K562 (cell line): ENCODE measurements around the gene USP4. TPM values are rescaled to one million over a fixed set of nuclear protein-coding genes. Genes with fewer than 3 reads are reported as not detected.

ENCODE experiments used
- AFF1 ChIP-seq, 2 experiments: fragments of 450-650 bp; IDR thresholded peaks; 2 replicates each; pipeline ENCODE4 v1.6.1; 2018; ENCODE audit warnings: mild to moderate bottlenecking in 2 of 2, low read depth in 1 of 2; ENCODE audit not compliant: partially characterized antibody in 2 of 2
- CBFA2T2 ChIP-seq: fragments of 450-650 bp; conservative IDR thresholded peaks from 2 replicates; pipeline ENCODE4 v1.6.1; 2017; ENCODE audit warnings: mild to moderate bottlenecking
- FOSL1 ChIP-seq: fragments of 200-800 bp; sonication (Bioruptor generic); conservative IDR thresholded peaks from 2 replicates; pipeline ENCODE4 v1.6.1; 2016; ENCODE audit warnings: missing genetic modification characterization, missing compliant biosample characterization
- MXD1 ChIP-seq: fragments of 250-450 bp; sonication (Bioruptor Pico); IDR thresholded peaks from 2 replicates; pipeline ENCODE4 v1.8.0; 2021; ENCODE audit warnings: borderline replicate concordance, mild to moderate bottlenecking, moderate library complexity; ENCODE audit not compliant: poor library complexity, severe bottlenecking
- RB1 ChIP-seq: fragments of 450-650 bp; IDR thresholded peaks from 2 replicates; pipeline ENCODE4 v1.6.1; 2017; ENCODE audit warnings: low read depth, mild to moderate bottlenecking
- TAF15 ChIP-seq: fragments of 200-400 bp; formaldehyde crosslinking; IDR thresholded peaks from 2 replicates; pipeline ENCODE4 v1.6.1; 2017; ENCODE audit warnings: mild to moderate bottlenecking, low read depth, low read length, moderate library complexity
- TCF3 ChIP-seq: sonication (generic); formaldehyde crosslinking; IDR thresholded peaks from 2 replicates; pipeline ENCODE4 v1.4.0; 2020; ENCODE audit warnings: mild to moderate bottlenecking, missing genetic modification reagents
- XRCC3 ChIP-seq: fragments of 450-650 bp; IDR thresholded peaks from 2 replicates; pipeline ENCODE4 v1.6.1; 2017; ENCODE audit warnings: mild to moderate bottlenecking, moderate library complexity
- ZFX ChIP-seq: sonication (generic); formaldehyde crosslinking; IDR thresholded peaks from 2 replicates; pipeline ENCODE4 v1.8.0; 2022; ENCODE audit warnings: mild to moderate bottlenecking, missing genetic modification reagents, moderate library complexity
- ZNF436 ChIP-seq: fragments of 250-450, 450-650 bp; sonication (Bioruptor Pico); formaldehyde crosslinking; IDR thresholded peaks from 2 replicates; pipeline ENCODE4 v1.7.0; 2020; ENCODE audit warnings: mild to moderate bottlenecking
- ZNF518B ChIP-seq: fragments of 250-450 bp; sonication (Bioruptor Pico); IDR thresholded peaks from 2 replicates; pipeline ENCODE4 v1.5.0; 2021; ENCODE audit warnings: mild to moderate bottlenecking, moderate library complexity
- ZNF589 ChIP-seq: fragments of 200-800 bp; sonication (Bioruptor generic); IDR thresholded peaks from 2 replicates; pipeline ENCODE4 v1.6.1; 2016; ENCODE audit warnings: low read depth, missing genetic modification characterization, missing compliant biosample characterization
- ZNF609 ChIP-seq: sonication (generic); formaldehyde crosslinking; IDR thresholded peaks from 2 replicates; pipeline ENCODE4 v1.8.1; 2023; ENCODE audit warnings: missing genetic modification reagents, mild to moderate bottlenecking, borderline replicate concordance
- polyA plus RNA-seq, 8 experiments: library from polyadenylated mRNA; depleted of rRNA in 4 of 8; stranded (reverse) in 5 of 8; unstranded in 3 of 8; fragments of >200 nt; fragmentation: Nextera tagmentation in 2 of 8; fragmentation: Illumina TruSeq in 1 of 8; extraction: Ambion mirVana in 2 of 8; extraction: Trizol in 1 of 8; gene quantifications; 2 replicates each; pipeline versions ENCODE4 v1.2.1 to v1.2.3, GENCODE V29; 2011 to 2014; ENCODE audit warnings: inconsistent platforms in 1 of 8, missing spikeins in 1 of 8
- total RNA-seq, 7 experiments: library from RNA; depleted of rRNA in 6 of 7; stranded (reverse); fragments of >200 nt in 6 of 7; fragmentation: Illumina TruSeq in 2 of 7; extraction: Trizol in 2 of 7; gene quantifications; 2 replicates each; pipeline versions ENCODE4 v1.2.1 to v1.2.3, GENCODE V29; 2011 to 2021; ENCODE audit warnings: low replicate concordance in 1 of 7

Gene USP4
- total and polyA plus RNA-seq, 9 of the 15 experiments (the other 6 are each of a cell fraction or from before 2014, with no cell fraction given), result 11.8 to 40.4 (median 22.9) TPM

- TF ChIP-seq ZNF518B (CRISPR knock-in tag) (no peak), ZFX (CRISPR knock-in tag) (peak; percentile 68), ZNF589 (peak; percentile 71), MXD1 (CRISPR knock-in tag) (no peak), AFF1 (IDR thresholded peaks at IDR 0.05; ENCODE audit: low read depth in 1 of 2, partially characterized antibody in 2 of 2) (peak; percentile 63 to 81), RB1 (no peak), TCF3 (CRISPR knock-in tag) (peak; percentile 97), ZNF436 (CRISPR knock-in tag) (no peak), FOSL1 (peak; percentile 60; the same call in 1 of the 2 replicates), XRCC3 (no peak), ZNF609 (CRISPR knock-in tag) (no peak), TAF15 (no peak), CBFA2T2 (peak; percentile 94)
Observed at GRCh38 chr3:49349348-49350114, 9.7 kb upstream of the USP4 start (continued).
